HG02870 (cell line): Measurements from ENCODE around the gene NCOA1.
"Not testable (repeated sequence)": the region's sequence is repeated elsewhere in the genome, so short reads cannot be mapped to it uniquely, and the experiment has no call there.

Source experiments
- ATAC-seq: cut with Tn5 transposase; IDR thresholded peaks from one replicate; pipeline ENCODE4 v1.9.1; 2021; ENCODE audit warnings: mild to moderate bottlenecking, moderate library complexity; ENCODE audit not compliant: unreplicated experiment

NCOA1 gene

DNA sequence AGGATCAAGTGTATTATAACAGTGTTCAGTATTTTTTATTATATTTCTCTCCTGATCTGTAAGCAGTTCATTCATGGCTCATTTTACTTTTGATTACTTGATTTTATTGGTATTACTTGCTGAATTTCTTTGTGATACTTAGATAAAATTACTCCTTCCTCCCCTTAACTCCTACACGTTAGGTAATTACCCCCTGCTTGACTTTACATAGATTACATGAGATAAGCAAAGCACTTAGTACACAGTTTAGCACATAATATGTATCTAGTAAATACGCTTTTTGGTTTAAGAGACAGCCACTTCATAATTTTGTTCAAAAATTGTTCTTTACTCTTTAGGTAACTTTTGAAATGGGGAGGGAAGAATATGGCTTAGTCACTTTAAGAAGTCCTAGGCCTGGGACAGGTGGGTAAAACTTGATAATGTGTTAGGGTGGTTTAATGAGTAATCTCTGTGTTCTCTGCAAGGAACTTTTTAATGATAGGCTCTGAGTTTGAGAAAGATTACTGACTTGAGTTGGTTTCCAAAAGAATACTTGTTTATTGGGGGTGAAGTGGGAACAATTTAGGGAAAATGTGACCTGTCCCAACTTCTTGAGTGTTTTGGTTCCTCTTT, 80.9 kb downstream of the NCOA1 start:
- ATAC-seq = no peak

DNA sequence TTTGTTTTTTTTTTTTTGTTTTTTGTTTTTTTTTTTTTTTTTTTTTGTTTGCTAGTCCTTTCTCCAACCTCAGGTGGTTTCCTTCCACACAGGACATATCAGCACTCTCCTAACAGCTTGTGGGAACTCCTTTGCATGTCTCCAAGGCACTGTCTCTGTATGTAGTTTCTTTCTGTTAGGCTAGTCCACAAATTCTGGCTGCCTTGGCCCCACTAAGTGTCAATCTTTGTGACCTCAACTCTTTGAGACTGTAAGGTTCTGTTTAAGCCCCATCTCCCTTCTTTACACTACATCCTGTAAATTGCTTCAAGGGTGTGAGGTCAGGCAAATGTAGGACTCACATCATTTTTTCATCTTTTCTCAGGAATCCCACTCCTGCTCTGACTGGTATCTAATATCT, 85.1 kb downstream of the NCOA1 start:
- no peak for ATAC-seq

- ATAC-seq = peak; percentile 33
These were observed 85.6 kb downstream of the NCOA1 start for GRCh38 chr2:24576617-24577016.

- peak; percentile 68 for ATAC-seq
These were observed 86.4 kb downstream of the NCOA1 start for GRCh38 chr2:24577481-24577880.

- ATAC-seq = no peak
These were observed 88.2 kb downstream of the NCOA1 start for GRCh38 chr2:24579053-24579803.

DNA sequence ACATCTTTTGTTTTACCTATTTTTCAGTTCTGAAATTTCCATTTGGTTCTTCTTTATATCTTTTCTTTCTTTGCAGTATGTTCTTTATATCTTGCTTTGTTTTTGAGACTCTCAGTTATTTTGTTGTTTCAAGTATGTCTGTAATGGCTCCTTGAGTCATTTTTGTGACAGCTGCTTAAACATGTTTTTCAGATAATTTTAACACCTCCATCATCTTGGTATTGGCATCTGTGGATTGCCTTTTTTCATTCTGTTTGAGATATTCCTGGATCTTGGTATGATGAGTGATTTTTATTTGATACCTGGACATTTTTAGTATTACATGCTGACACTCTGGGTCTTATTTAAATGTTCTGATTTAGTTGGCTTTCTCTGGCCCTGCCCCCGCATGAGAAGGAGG, 89.5 kb downstream of the NCOA1 start:
- no peak for ATAC-seq

GRCh38 chr2:24581971-24582370, 90.9 kb downstream of the NCOA1 start:
- ATAC-seq = not testable (repeated sequence)

- ATAC-seq = peak; percentile 74
These were observed 95.9 kb downstream of the NCOA1 start for GRCh38 chr2:24586955-24587354.

GRCh38 chr2:24588294-24588693, 97.2 kb downstream of the NCOA1 start:
- ATAC-seq = no peak

- ATAC-seq = no peak
These were observed 101.5 kb downstream of the NCOA1 start for GRCh38 chr2:24592441-24593100.

DNA sequence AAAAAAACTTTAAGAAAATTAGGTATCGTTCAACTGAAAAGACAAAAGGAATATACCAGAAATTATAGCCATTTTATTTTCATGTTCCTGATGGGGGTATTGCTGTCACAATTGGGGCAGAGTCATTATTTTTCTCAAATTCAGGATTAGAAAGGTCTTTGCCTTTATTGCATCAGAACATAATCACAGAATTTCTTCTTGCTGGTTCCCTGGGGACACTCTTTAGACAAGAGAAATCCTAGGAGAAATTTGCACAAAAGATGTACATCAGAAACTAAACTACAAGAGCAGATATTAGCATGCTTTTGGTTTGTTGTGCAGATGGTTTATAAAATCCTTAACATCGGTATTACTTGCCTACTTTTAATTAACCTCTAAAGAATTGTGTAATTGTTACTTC, 103.2 kb downstream of the NCOA1 start:
- ATAC-seq = no peak

- ATAC-seq = no peak
These were observed 106.3 kb downstream of the NCOA1 start for GRCh38 chr2:24597181-24597870.

GRCh38 chr2:24600140-24600539, 109.1 kb downstream of the NCOA1 start:
- not testable (repeated sequence) for ATAC-seq

- no peak for ATAC-seq
These were observed 120.6 kb downstream of the NCOA1 start for GRCh38 chr2:24611631-24612030.

DNA sequence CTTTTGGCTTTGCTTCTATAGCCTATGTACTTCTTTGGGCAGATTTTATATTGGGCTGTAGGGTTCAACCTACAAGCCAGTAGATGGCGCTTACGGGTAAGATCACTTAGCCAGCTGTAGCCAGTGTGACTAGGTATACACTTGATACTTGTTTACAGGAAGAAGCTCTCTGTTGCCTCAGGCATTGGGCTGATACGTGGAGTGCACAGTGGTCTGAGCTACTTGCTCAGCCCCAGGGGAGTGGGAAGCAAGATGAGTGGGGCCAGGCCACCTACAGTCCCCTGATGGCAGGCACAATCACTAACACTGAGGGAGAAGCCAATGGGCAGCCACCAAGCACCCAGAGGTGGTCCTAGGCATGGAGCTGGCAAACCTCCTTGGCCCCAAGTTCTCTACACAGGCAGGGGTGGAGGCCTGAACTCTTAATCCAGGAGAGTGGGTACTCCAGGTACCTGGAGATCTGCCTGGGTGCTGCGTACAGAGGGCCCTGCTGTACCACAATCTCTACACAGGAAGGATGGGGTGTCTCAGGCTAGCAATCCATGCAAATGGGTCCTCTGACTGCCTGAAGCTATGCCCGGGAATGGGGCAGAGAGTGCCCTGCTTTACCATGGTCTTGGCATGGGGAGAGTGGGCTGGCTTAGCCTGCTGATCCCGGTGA, 122.2 kb downstream of the NCOA1 start:
- ATAC-seq = peak; percentile 57

DNA sequence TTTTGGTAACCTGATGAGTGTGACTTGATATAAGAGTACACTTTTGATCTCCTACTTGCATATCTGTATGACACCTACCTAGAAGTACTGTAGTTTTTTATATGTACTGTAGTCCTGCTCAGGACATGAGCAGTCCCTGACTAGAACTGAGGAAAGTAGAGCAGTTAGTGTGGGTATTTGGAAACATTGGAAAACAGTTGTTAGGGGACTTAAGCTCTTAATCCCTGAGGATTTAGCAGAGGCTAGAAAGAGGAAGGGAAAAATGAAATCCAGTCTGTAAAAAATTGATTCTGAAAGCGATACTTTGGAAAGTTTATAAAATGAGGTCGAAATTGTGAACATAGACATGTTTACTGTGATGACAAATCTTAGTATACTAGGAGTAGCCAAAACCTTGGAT, 125.6 kb downstream of the NCOA1 start:
- no peak for ATAC-seq

DNA sequence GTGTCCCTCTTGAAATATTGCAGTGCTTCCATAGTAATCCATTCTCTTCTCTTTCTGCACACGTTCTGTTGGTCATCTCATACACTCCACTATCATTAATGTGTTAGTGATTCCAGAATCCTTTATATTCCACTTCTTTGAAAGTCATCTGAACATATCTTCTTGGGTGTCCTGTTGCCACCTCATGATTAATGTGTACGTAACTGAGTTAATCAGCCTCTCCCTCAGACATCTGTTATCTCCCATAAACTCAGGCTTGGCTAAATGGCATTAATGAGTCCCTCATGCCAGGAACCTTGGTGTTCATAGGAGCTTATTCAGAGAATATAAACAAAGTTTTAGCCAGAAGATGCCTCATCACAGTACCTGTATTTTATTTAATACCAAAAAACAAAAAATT, 126.4 kb downstream of the NCOA1 start:
- no peak for ATAC-seq

DNA sequence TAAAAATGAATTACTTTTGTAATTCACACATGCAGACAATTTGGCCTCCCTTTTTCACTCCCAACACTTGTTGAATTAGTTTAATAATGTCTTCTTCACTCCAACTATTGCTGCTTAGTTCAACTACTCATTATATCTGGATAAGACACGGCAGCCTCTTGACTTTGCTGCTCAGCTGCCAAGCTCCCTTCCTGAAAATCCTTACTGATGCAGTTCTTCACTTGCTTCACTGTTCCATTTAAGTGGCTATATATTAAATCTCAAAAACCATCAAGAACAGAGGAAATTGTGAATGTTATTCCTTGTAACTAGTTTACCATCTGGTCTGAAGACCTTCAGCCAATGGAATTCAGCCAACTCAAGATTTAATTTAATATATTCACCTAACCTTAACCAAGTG, 127.1 kb downstream of the NCOA1 start:
- ATAC-seq = no peak

GRCh38 chr2:24618680-24619079, 127.6 kb downstream of the NCOA1 start:
- no peak for ATAC-seq

DNA sequence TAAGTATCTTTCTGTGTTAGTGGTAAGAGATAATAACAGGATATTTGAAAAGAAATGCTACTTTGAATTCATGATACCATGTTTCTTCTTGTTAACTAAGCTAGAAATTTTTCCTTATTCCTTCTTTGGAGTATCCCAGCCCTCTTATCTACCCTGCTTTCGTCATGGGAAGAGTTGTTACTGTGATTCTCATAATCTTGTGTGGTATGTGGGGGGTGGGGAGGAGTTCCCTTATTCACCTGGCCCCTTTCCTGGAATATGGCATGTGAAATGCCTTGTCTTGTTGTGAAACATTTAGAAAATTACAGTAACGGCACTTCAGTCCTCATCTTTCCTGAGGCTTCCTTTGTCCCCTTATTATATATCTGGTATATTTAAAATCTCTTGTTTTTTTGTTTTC, 129.9 kb downstream of the NCOA1 start:
- ATAC-seq = no peak
